HG02642 (cell line): Measurements from ENCODE around the gene GOLGA3.
A peak's percentile ranks its signal among the peaks of the same experiment; 100 is the strongest.
"Not testable (repeated sequence)": the region's sequence is repeated elsewhere in the genome, so short reads cannot be mapped to it uniquely, and the experiment has no call there.

ENCODE experiments used
- ATAC-seq: cut with Tn5 transposase; IDR thresholded peaks from one replicate; pipeline ENCODE4 v1.9.1; 2021; ENCODE audit warnings: mild to moderate bottlenecking; ENCODE audit not compliant: unreplicated experiment, poor library complexity

Gene GOLGA3

GRCh38 chr12:132844681-132845080, 16.0 kb upstream of the GOLGA3 start:
- not testable (repeated sequence) for ATAC-seq

GRCh38 chr12:132842449-132843045, 13.9 kb upstream of the GOLGA3 start:
- ATAC-seq, result no peak

GRCh38 chr12:132841151-132841550, 12.5 kb upstream of the GOLGA3 start:
- ATAC-seq, result no peak

GRCh38 chr12:132840536-132840935, 11.9 kb upstream of the GOLGA3 start:
- no peak for ATAC-seq

- ATAC-seq, result no peak
Measured at GRCh38 chr12:132839558-132840235, 11.0 kb upstream of the GOLGA3 start.

- no peak for ATAC-seq
Measured at GRCh38 chr12:132838410-132839080, 9.9 kb upstream of the GOLGA3 start.

GRCh38 chr12:132837693-132838409, 9.2 kb upstream of the GOLGA3 start:
- no peak for ATAC-seq

- no peak for ATAC-seq
Measured at GRCh38 chr12:132836795-132837331, 8.2 kb upstream of the GOLGA3 start.

- not testable (repeated sequence) for ATAC-seq
Measured at GRCh38 chr12:132836230-132836629, 7.6 kb upstream of the GOLGA3 start.

- ATAC-seq, result no peak
Measured at GRCh38 chr12:132835076-132836025, 6.7 kb upstream of the GOLGA3 start.

- ATAC-seq, result no peak
Measured at GRCh38 chr12:132834181-132834711, 5.6 kb upstream of the GOLGA3 start.

GRCh38 chr12:132833341-132833740, 4.7 kb upstream of the GOLGA3 start:
- no peak for ATAC-seq

- no peak for ATAC-seq
Measured at GRCh38 chr12:132831771-132832170, 3.1 kb upstream of the GOLGA3 start.

- peak; percentile 27 for ATAC-seq
Measured at GRCh38 chr12:132827763-132828703, 636 bp downstream of the GOLGA3 start.

- ATAC-seq, result no peak
Measured at GRCh38 chr12:132825861-132826260, 2.8 kb downstream of the GOLGA3 start.

GRCh38 chr12:132825089-132825488, 3.6 kb downstream of the GOLGA3 start:
- no peak for ATAC-seq

GRCh38 chr12:132824053-132824452, 4.6 kb downstream of the GOLGA3 start:
- no peak for ATAC-seq

- ATAC-seq, result no peak
Measured at GRCh38 chr12:132818562-132818961, 10.1 kb downstream of the GOLGA3 start.
